ENCODE measurements around the gene ELFN2.

DNA sequence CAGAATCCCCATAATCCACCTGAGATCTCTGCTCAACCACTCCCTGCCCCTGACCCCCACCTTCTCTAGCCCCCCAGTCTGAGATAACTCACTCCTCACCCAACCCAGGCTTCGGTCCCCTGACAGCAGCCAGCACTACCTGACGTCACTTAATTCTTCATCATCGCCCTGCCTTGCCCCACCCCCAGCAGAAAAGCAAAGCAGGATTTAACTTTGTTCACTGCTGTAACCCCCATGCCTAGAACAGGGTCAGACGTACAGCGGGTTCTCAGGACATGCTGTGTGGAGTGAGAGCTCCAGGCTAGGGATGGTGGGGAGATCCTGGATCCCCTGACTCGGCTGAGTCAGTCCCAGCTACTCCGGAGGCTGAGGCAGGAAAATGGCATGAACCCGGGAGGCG, 45.8 kb downstream of the ELFN2 start:
- TF ChIP-seq, protein P1, sequence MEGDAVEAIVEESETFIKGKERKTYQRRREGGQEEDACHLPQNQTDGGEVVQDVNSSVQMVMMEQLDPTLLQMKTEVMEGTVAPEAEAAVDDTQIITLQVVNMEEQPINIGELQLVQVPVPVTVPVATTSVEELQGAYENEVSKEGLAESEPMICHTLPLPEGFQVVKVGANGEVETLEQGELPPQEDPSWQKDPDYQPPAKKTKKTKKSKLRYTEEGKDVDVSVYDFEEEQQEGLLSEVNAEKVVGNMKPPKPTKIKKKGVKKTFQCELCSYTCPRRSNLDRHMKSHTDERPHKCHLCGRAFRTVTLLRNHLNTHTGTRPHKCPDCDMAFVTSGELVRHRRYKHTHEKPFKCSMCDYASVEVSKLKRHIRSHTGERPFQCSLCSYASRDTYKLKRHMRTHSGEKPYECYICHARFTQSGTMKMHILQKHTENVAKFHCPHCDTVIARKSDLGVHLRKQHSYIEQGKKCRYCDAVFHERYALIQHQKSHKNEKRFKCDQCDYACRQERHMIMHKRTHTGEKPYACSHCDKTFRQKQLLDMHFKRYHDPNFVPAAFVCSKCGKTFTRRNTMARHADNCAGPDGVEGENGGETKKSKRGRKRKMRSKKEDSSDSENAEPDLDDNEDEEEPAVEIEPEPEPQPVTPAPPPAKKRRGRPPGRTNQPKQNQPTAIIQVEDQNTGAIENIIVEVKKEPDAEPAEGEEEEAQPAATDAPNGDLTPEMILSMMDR (IDR thresholded peaks at IDR 0.05; ENCODE audit: low read length): no peak
- TF ChIP-seq EZH2 (optimal IDR thresholded peaks at IDR 0.05; ENCODE audit: low read depth, low read length): no peak

Measured in MM.1S (cell line).